ENCODE results near the gene NKPD1.

Gene NKPD1

DNA sequence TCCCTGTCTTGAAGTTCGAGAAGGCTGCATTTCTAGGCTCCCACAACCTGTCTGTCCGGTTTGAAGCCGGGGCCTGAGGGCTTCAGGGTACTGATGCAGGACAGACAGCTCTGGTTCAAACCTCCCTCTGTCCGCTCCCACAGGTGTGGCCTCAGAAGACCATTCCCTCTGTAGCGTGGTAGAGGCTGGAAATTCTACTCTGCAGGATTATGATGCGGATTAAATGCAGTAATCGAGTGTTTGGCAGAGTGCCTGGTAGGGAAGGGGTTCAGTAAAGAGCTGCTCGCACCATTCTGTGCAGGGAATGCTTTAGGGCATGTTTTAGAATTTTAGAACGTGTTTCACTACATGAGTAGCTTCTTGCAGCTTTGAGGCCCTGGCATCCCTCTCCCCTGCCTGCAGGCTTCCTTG, 37.3 kb downstream of the NKPD1 start:
- no peak for TF ChIP-seq RAD21 (IDR thresholded peaks at IDR 0.05; ENCODE audit: low read depth)
- TF ChIP-seq EP300 (IDR thresholded peaks at IDR 0.05; ENCODE audit: borderline replicate concordance) = no peak
- no peak for TF ChIP-seq CREB1 (IDR thresholded peaks at IDR 0.05; ENCODE audit: low read depth)
- 0 out of 2 replicates have a peak, but pooled peaks have one; percentile 11 for TF ChIP-seq TEAD4 (IDR thresholded peaks at IDR 0.05)
- TF ChIP-seq, protein P1, sequence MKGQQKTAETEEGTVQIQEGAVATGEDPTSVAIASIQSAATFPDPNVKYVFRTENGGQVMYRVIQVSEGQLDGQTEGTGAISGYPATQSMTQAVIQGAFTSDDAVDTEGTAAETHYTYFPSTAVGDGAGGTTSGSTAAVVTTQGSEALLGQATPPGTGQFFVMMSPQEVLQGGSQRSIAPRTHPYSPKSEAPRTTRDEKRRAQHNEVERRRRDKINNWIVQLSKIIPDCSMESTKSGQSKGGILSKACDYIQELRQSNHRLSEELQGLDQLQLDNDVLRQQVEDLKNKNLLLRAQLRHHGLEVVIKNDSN (IDR thresholded peaks at IDR 0.05) = no peak
- TF ChIP-seq NFIC (IDR thresholded peaks at IDR 0.05) = peak; percentile 15; the same call in 1 of the 2 replicates

DNA sequence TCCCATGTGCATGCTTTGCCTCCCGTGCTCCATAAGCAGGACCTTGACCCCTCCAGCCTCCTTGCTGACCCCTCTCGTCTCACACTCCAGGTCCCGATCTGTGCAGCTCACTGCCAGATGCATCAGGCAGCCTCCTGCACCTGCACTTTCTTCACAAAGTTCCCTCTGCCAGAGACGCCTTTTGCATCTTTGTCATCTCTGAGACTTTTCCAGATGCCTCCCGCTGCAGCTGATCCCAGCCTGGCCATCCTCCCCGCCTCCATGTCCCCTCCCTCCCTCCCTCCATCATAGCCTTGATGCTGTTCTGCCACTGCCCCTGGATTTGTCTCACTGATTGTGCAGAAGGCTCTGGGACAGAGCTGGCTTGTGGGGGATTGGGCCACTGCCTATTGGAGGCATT, 38.0 kb downstream of the NKPD1 start:
- TF ChIP-seq EGR1 (IDR thresholded peaks at IDR 0.05) = no peak
- TF ChIP-seq CREB1 (IDR thresholded peaks at IDR 0.05; ENCODE audit: low read depth) = no peak
- TF ChIP-seq TEAD4 (IDR thresholded peaks at IDR 0.05) = no peak
- TF ChIP-seq TCF12 (IDR thresholded peaks at IDR 0.05; ENCODE audit: low read depth) = no peak
- TF ChIP-seq, protein P1 (IDR thresholded peaks at IDR 0.05) = no peak
- no peak for TF ChIP-seq ZBTB7A (IDR thresholded peaks at IDR 0.05; ENCODE audit: low read depth)
- TF ChIP-seq, protein P2, sequence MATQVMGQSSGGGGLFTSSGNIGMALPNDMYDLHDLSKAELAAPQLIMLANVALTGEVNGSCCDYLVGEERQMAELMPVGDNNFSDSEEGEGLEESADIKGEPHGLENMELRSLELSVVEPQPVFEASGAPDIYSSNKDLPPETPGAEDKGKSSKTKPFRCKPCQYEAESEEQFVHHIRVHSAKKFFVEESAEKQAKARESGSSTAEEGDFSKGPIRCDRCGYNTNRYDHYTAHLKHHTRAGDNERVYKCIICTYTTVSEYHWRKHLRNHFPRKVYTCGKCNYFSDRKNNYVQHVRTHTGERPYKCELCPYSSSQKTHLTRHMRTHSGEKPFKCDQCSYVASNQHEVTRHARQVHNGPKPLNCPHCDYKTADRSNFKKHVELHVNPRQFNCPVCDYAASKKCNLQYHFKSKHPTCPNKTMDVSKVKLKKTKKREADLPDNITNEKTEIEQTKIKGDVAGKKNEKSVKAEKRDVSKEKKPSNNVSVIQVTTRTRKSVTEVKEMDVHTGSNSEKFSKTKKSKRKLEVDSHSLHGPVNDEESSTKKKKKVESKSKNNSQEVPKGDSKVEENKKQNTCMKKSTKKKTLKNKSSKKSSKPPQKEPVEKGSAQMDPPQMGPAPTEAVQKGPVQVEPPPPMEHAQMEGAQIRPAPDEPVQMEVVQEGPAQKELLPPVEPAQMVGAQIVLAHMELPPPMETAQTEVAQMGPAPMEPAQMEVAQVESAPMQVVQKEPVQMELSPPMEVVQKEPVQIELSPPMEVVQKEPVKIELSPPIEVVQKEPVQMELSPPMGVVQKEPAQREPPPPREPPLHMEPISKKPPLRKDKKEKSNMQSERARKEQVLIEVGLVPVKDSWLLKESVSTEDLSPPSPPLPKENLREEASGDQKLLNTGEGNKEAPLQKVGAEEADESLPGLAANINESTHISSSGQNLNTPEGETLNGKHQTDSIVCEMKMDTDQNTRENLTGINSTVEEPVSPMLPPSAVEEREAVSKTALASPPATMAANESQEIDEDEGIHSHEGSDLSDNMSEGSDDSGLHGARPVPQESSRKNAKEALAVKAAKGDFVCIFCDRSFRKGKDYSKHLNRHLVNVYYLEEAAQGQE (IDR thresholded peaks at IDR 0.05; ENCODE audit: low read depth) = no peak
- no peak for TF ChIP-seq CEBPB (IDR thresholded peaks at IDR 0.05)
- TF ChIP-seq, protein P3, sequence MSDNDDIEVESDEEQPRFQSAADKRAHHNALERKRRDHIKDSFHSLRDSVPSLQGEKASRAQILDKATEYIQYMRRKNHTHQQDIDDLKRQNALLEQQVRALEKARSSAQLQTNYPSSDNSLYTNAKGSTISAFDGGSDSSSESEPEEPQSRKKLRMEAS (IDR thresholded peaks at IDR 0.05) = no peak
- no peak for TF ChIP-seq RAD21 (IDR thresholded peaks at IDR 0.05; ENCODE audit: low read depth)
- no peak for TF ChIP-seq EP300 (IDR thresholded peaks at IDR 0.05; ENCODE audit: borderline replicate concordance)
- TF ChIP-seq NFIC (IDR thresholded peaks at IDR 0.05) = no peak
- no peak for TF ChIP-seq YY1 (IDR thresholded peaks at IDR 0.05; ENCODE audit: low read depth)
- no peak for TF ChIP-seq TAF1 (IDR thresholded peaks at IDR 0.05; ENCODE audit: low read depth)
- no peak for TF ChIP-seq FOXM1 (IDR thresholded peaks at IDR 0.05; ENCODE audit: borderline replicate concordance, low read depth)

DNA sequence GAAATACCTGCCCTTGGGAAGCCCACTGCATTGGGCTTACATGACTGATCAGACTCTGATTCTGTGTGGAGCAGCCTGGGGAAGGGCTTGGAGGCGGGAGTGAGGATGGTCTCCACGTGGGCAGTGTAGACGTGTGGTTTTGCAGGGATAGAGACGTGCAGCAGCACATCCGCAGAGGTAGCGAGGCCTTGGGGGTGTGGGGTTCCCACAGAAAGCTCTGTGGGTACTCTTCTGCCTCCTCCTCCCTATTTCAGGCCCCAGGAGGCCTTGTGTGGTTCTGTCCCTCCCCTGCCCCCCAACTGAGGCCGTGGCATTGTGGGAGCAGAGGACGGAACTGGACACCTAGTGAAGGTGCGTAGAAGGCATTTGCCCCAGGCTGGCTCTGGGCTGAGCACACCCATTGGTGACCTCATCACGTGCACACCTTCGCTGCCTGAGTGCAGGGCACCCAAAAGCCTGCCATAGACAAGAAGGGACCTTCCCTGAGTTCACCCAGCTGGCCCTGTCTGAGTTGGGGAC, 38.9 kb downstream of the NKPD1 start:
- TF ChIP-seq CREB1 (IDR thresholded peaks at IDR 0.05; ENCODE audit: low read depth) (no peak), ZBTB7A (IDR thresholded peaks at IDR 0.05; ENCODE audit: low read depth) (no peak)

DNA sequence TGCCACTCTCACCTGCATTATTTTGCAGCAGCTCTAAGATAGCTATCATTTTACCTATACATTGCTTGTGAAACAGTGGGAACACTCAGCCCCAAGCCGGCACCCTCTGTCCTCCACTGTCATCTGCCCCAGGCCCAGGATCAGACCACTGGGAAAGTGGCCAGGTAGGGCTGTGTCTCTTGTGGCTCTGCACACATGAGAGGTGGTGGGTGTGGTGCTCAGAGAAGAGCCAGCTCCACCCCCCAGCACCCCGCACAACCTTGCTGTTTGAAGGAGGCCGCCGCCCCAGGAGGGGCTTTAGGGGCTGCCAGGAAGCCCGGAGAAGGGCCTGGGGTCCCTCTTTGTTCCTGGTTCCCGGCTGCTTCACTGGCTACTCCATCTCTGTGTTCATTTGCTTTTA, 41.2 kb downstream of the NKPD1 start:
- TF ChIP-seq ZBTB7A (IDR thresholded peaks at IDR 0.05; ENCODE audit: low read depth) (no peak), FOXM1 (IDR thresholded peaks at IDR 0.05; ENCODE audit: borderline replicate concordance, low read depth) (no peak), TCF12 (IDR thresholded peaks at IDR 0.05; ENCODE audit: low read depth) (no peak), CEBPB (IDR thresholded peaks at IDR 0.05) (no peak), NFIC (IDR thresholded peaks at IDR 0.05) (no peak), CREB1 (IDR thresholded peaks at IDR 0.05; ENCODE audit: low read depth) (no peak), RAD21 (IDR thresholded peaks at IDR 0.05; ENCODE audit: low read depth) (no peak), EGR1 (IDR thresholded peaks at IDR 0.05) (no peak), TEAD4 (IDR thresholded peaks at IDR 0.05) (no peak), YY1 (IDR thresholded peaks at IDR 0.05; ENCODE audit: low read depth) (no peak), TAF1 (IDR thresholded peaks at IDR 0.05; ENCODE audit: low read depth) (no peak), EP300 (IDR thresholded peaks at IDR 0.05; ENCODE audit: borderline replicate concordance) (no peak)
- TF ChIP-seq, protein P1 (IDR thresholded peaks at IDR 0.05) = no peak
- TF ChIP-seq, protein P2 (IDR thresholded peaks at IDR 0.05; ENCODE audit: low read depth) = no peak
- TF ChIP-seq, protein P3 (IDR thresholded peaks at IDR 0.05) = no peak

DNA sequence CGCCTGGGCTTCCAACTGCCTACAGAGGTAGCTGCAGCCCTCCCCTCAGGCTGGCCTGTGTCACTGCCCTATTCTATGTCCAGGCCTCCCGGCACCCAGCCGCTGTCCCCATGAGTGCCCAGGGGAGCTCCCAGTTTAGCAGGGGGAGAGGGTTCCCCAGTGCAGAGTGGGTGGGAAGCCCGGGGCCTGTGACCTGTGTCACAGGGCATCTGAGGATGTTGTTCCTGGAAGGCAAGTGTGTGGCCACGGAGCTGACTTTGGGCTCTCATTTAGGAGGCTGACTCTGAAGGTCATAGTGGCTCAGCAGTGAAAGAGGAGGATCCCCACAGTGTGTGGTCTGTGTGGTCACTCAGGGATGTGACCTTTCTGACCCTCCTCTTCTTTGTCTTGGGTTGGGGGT, 42.7 kb downstream of the NKPD1 start:
- no peak for TF ChIP-seq FOXM1 (IDR thresholded peaks at IDR 0.05; ENCODE audit: borderline replicate concordance, low read depth)
- no peak for TF ChIP-seq EP300 (IDR thresholded peaks at IDR 0.05; ENCODE audit: borderline replicate concordance)
- no peak for TF ChIP-seq EGR1 (IDR thresholded peaks at IDR 0.05)
- no peak for TF ChIP-seq TCF12 (IDR thresholded peaks at IDR 0.05; ENCODE audit: low read depth)
- TF ChIP-seq NFIC (IDR thresholded peaks at IDR 0.05) = no peak
- TF ChIP-seq, protein P3 (IDR thresholded peaks at IDR 0.05) = no peak
- TF ChIP-seq TAF1 (IDR thresholded peaks at IDR 0.05; ENCODE audit: low read depth) = no peak
- TF ChIP-seq CREB1 (IDR thresholded peaks at IDR 0.05; ENCODE audit: low read depth) = no peak
- TF ChIP-seq ZBTB7A (IDR thresholded peaks at IDR 0.05; ENCODE audit: low read depth) = no peak
